GM19043 (cell line): ENCODE data around the gene CALD1.

Experiments
- ATAC-seq: cut with Tn5 transposase; IDR thresholded peaks from one replicate; pipeline ENCODE4 v1.9.1; 2021; ENCODE audit warnings: low read depth; ENCODE audit not compliant: unreplicated experiment

The CALD1 gene

DNA sequence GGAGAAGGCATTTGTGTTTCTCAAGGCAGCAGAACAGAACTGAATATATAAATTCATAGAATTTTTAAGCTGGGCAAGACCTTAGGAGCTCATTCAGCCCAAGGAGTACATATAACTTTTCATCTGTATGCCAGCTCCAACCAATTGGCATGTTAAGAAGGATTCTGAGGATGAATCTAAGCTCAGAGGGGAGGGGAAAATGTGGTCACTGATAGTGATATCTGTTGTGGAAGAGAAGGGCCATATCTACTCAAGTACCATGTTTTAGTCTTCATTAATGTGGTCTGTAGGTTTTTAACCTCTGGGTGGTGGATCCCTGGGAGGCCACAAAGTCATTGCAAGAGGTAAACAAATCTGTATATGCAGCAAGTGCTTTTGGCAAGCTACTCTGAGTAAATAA is 6.4 kb downstream of the CALD1 start:
- ATAC-seq: no peak

DNA sequence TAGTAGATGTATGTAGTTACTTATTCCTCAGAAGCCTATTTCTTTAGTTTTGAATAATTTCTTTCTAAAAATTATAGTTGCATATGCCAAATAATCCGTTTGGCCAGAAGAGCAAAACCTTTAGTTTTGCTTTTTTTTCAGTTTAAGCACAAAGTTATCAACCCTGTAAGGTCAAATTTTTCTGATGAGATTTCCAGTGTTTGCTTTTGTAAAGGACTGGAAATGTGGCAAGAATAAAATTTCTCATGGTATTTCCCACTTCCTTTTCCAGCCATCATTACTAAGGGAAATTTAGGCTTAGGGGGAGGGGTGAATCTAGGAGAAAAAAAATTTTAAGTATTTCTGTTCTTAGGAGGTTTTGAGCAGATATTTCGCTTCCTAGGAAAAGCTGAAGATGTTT is 7.6 kb downstream of the CALD1 start:
- no peak for ATAC-seq

DNA sequence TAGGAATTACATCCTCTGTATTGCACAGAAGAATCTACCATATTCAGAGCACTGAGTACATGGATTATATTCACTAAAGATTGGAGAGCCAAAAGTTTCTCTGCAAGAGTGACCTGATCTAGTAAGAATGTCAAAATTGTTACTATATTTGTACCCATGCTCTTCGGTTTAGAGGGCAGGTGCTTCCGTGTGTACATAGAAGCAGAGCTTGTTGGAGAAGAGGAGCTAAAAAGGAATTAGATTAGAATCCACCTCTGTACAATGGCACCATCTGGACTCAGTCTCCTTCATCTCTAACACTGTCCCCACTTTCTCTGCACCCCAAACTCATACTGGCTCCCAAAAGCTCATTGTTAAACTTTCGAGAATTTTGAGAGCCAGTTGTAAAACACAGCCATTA is 8.3 kb downstream of the CALD1 start:
- no peak for ATAC-seq

DNA sequence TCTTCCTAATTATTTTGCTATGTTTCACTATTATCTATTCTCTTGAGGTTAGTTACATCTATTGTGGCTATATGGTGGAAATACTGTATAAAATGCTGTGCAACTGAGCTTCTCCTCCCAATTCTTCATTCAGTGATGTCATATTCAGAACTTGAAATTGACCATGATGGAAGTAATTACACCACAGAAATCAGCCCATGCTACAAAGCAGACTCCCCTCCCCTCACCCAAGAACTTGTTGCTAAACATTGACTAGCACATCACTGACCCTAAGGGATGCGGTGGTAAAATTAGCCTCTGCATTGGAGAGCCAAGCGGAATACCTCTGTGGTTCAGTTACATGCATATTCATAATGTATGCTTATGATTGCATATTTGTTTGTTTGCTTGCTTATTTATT is 8.8 kb downstream of the CALD1 start:
- no peak for ATAC-seq

DNA sequence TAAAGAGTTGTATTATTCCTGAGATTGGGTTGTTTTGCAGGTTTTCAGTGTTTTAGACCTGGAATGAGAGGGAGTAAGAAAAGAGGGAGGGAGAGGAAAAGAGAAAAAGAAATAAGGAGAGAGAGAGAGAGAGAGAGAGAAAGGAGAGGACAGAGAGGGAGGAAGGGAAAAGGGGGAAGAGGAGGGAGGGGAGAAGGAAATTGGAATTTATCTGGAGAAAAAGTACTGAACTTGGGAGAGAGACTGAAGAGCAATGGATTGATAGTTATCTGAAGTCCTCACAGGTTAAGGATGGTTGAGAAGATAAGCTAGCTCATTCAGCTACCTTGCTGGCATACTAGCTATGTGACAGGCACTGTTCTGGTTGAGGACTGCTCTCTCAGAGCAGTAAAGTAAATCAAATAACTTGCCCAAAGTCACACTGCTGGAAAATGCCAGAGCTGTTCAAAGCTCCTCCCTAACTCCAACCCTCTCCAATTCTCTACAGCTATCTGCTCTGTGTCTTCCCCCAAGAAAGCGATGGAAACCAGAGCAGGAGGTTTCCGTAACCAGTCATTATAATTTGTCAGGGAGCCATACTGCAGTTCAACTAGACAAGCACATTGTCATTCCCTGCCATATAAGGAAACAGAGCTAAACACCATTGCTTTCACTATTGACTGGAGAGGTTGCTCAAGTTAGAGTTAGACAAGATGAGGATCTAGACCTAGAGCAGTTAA is 10.7 kb downstream of the CALD1 start:
- no peak for ATAC-seq

DNA sequence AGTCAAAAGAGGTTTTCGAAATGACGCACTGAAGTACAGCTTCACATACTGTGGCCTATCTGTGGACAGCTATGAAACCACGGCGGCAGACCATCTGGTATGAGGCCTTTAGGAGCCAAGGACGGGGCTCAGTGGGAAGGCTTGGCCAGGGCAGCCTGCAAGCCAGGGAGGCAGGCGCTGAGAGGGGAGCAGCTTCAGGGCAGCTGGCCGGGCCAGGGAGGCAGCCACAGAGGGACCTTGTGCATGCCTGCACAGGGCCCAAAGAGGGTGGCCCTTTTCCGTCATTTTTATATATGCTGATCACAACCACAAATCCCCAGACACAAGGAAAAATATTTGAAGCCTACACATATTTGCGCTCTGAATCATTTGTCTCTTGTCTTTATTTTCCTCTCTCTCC is 13.5 kb downstream of the CALD1 start:
- no peak for ATAC-seq

DNA sequence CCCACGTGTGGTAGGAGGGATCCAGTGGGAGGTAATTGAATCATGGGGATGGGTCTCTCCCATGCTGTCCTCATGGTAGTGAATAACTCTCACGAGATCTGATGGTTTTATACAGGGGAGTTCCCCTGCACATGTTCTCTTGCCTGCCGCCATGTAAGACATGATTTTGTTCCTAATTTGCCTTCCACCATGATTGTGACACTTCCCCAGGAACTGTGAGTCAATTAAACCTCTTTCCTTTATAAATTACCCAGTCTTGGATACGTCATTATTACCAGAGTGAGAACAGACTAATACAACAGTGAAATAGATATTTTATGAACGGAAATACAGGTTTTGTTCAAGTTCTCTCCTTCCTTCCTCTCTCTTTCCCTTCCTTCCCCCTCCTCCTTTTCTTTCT is 15.8 kb downstream of the CALD1 start:
- ATAC-seq: no peak

DNA sequence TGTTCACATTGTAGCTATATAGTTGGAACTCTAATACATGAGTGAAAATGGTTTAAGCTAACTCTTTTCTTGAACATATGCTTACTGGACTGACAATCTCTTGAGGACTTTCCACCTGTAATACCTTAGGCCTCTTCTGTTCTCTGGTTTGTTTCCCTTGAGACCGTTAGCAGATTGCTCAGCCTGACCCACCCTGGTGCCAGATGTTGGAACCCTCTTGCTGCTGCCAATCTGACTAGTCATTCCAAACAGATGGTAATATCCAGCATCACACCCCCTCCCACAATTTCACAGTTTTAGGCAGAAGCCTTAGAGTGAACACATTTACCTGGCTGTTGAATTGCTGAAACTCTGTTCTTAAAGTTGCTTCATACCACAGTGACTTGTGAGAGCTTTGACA is 18.7 kb downstream of the CALD1 start:
- no peak for ATAC-seq

DNA sequence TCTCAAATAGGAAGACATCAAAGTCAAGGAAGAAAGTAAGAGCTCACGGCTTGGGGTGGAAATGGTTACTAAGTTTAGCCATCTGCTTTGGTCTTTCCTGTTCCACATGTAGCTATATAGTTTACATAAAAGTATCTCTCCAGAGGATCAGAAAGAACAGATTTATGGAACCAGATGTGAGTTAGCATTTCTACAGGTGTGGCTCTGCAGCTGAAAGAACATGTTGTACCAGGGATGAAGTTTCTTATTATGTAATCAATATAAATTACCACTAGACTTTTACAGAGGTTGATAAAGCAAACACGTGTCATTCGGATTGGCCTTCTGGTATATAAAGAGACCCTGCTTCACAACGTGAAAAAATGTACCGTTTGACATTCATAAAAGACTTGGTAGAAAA is 19.9 kb downstream of the CALD1 start:
- ATAC-seq: no peak

DNA sequence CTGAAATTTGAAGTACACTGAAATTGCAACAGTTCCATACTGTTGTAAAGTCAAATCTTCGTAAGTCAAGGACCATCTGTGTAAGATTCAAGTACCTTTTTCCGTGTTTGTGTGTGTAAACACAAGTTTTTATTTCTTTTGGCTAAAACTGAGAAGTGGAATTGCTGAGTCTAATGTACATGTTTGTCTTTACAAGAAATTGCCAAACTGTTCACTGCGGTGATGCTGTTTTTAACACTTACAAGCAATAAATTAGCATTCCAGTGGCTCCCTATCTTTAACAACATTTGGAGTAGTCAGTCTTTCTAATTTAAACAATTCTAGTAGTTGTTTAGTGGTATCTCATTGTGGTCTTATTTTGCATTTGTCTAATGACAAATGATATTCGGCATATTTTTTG is 23.3 kb downstream of the CALD1 start:
- ATAC-seq: no peak

DNA sequence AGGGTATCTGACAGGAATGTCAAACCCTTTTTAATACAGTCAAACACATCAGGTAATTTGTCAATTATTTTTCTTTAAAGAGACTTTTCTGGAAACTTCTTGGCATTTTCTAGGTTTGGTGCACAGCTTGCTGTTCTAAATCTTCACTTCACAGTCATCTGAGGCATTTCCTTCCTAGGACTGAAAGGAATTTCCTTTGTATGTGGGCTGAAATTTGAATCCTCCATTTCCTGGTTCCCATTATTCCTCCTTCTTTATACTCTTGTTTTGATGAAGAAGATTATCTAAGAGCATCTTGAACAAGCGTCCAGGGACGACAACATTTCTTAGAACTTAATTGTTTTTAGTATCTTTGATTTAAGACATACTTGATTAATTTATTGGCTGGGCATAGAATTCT is 24.9 kb downstream of the CALD1 start:
- ATAC-seq: no peak

DNA sequence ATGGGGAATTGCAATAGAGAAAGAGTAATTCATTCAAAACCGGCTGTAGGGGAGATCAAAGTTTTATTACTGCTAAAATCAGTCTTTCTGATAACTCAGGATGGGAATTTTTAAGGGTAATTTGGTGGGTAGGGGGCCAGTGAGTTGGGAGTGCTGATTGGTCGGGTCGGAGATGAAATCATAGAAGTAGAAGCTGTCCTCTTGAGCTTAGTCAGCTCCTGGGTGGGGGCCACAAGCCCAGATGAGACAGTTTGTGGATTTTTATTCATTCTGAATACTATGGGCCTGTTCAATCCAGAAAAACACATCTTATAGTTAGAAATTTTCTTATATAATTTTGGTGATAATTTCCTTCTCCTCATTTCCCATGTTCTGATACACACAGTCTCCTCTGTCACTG is 25.4 kb downstream of the CALD1 start:
- no peak for ATAC-seq

DNA sequence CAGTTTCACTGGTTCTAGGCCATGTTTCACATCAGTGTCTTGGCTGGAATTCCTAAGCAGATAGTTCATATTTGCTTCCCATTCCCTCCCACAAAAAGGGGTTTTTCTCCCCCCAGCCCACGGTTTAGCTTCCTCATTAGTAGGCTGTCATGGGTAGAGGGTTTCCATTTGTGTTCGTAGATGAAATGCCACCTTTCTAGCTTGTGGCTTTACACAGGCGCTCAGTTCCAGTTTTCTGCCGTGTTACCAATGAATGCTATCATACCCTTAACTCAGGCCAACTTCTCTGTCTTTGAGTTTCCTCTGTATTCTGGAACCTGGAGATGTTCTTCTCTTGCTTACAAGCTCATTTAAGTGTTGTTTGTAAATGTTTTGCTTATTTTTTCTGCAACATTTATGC is 26.8 kb downstream of the CALD1 start:
- ATAC-seq: no peak

DNA sequence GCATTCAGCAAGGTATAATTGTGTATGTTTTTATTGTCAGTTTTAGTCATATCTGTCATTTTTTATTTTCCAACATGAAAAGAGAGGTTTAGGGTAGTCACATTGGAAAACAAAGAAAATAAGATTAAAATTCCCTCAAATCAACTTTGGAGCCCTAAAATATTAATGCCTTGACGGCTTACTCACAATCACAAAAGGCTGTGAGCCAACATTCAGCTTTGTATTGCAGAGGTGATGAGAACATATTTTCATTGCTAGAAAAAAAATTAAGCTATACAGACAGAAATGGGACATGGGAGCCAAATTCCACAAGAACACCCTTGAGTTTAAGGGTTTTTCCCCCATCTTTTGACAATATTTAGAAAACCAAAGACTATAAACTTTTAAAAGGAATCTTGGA is 30.2 kb downstream of the CALD1 start:
- ATAC-seq: no peak

DNA sequence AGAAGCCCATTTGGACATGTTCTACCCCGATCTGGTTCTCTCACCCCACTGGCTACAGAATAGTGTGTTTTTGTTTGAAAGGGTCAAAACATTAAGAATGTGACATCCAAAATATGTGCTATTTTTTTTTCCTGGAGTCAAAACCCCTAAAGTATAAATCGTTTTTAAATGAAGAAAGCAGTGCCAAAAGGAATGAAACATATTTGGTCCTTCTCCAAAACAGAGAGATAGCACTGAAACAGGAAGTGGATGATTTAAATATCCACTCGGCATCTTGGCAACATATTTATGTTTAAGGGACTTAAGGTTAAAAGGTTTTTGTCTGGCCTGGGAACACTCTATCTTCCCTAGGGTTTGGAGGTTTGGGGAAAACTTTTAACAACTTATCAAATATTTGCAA is 32.3 kb downstream of the CALD1 start:
- no peak for ATAC-seq

DNA sequence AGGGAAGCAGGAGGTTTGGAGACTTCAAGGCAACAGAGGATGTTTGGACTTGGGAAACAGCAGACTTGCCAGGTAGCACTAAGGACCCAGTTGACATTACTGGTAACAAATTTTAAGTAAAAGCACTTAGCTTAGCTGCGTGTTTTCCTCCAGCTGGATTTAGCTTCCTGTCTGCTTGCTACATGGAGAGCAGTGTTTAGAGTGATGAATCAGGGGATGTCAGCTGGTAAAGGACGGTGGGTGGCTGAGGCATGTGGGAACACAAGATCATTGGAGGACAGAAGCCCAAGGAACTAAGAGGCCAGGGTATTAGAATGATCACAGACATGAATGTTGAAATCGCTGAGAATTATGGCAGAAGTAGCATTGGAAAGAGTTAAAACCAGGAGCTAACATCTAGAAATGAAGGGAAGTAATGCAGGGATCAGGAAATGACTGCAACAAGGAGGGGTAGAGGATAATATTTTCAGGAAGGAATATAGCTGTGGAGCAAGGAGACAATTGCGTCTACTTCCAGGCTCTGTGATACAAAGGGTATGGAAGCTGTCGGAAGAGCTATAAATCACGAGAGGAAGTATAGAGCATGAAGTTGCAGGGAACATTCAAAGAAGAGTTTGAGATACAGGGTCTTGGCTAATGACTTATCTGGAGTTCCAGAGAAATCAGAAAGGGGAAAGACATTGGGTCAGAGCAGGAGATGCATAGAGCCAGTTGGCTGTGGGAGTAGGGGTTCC is 34.4 kb downstream of the CALD1 start:
- ATAC-seq: no peak

DNA sequence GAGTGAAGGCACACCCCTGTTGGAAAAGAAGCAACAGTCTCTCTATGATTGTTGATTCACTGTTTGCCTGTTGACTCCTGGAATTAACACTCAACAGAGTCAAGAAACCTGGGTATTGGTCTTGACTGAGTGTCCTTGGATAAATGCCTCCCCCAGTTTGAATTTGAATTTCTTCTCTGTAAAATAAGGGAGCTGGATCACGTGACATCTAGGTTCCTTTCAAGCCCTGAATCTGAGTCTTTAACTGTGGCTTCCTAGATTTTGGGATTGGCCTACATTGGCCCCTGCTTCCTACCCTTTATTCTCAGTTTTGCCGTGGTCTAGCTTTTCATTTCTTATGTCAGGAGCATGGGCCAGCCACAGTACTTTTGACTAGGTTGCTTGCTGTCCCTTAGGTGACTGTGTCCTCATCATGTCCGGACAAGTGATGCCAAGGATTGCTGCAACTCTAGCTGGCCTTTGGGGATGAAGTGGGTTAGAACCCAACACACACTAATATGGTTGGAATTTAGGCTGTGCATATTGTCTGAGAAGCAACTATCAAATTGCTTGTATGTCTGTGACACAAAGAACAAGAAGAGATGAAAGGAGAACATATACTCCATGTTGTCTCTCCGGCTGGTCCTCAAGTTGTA is 35.4 kb downstream of the CALD1 start:
- no peak for ATAC-seq

DNA sequence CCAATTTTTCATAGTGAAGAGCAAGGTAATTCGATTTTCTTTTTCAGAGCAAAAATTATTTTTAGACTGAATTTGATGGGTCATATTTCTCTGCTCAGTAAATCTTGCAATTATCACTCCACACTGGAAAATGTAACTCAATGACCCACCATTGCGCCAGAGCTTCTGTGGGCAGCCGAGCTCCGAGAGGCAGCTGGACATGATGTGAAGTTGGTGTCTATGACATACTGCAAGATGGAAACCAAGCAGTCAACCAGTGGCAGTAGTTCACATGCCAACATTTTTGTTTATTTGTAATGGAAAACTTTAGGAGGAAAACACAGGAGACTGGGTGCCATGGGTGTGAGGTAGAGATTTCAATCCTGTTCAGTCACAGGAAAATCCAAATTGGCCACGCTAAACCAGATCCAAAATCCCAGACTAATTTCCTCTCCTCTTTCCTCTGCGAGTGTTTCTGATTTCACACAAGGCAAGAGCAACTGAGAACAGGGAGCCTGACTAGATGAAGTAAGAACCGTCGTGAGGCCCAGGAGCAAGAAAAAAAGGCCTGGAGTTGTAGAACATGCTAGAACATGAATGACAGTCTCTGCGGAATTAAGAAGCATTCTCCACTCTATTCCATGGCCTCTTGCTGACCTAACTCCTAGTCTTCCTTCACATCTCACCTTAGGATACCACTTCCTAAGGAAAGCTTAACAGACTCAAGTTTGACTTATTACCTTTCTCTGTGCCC is 39.3 kb downstream of the CALD1 start:
- ATAC-seq: no peak

DNA sequence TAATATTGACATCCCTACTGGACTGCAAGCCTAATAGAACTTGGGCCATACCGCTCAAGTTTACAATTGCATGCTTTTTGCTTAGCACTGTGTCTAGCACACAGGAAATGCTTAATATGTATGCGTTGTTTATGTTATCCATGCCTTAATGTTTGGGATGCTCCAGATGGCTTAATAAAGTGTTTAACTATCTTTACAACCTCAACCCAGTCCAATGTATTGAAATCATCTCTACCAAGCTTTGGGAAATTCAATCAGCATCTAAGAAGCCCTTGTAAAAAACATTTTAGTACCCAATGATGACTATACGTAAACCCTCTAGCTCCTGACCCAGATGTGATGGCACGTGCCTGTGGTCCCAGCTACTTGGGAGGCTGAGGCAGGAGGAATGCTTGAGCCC is 40.0 kb downstream of the CALD1 start:
- ATAC-seq: no peak

DNA sequence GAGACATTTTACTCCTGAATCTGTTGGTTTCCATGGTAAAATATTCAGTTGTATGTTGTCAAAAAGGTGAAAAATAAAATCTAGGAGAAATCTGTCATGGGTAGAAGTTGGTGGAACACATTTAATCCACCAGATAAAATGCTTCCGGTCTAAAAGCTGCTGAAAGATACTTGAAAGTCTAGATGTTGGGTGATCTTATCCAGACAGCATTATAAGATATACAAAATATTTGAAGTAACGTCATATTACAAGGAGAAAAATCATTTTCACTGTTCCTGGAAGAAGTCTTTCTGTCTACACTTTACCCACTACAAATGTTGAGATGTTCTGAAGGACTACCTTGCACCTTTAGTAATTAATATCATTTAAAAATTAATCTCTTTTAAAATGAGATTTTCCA is 40.9 kb downstream of the CALD1 start:
- no peak for ATAC-seq

DNA sequence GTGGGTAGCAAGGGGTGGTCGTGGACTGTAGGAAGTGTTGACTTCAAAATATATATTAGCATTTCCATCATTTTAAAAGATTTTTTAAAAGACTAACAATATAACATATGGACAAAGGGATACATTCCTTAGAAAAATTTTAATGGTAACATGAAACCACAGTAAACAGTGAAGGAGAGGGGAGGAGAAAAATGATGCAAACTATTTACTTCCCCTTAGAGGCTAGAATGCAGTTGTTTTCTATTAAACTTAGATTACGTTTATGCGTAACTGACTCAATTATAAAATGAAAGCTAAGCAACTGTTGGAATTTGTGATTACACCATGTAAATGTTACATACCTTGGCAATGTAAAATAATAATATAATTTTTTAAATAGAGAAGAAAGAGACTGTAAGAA is 41.3 kb downstream of the CALD1 start:
- no peak for ATAC-seq
